HepG2 (cell line): ENCODE measurements around the gene TUBA1A. TPM values are rescaled to one million over a fixed set of nuclear protein-coding genes. Genes with fewer than 3 reads are reported as not detected.

Experiments used
- ATAC-seq: fragments of 200-7000 bp; cut with Tn5 transposase; 3 replicates; pipeline ENCODE4 v1.9.1; 2020; ENCODE audit warnings: mild to moderate bottlenecking, moderate library complexity
- BruUV-seq: library from RNA; stranded (reverse); fragments of 400-500 nt; replicated peaks from 2 replicates; lab custom pipeline; 2021; lab: Mats Ljungman, UMichigan
- CTCF ChIA-PET: fragments of 300-600 bp; formaldehyde crosslinking; extraction: SDS; loops from one replicate; lab custom pipeline; 2021; ENCODE audit warnings: low total read pairs, inconsistent platforms, low intra/inter-chr PET ratio; lab: Yijun Ruan, JAX
- POLR2A ChIA-PET: fragments of 350-600 bp; sonication (Branson Sonifier 250); formaldehyde crosslinking; loops from one replicate; lab custom pipeline; 2020; ENCODE audit warnings: antibody characterized with exemption, inconsistent platforms; lab: Yijun Ruan, JAX
- DNase-seq: peaks from one replicate; pipeline ENCODE4 v3.0.0-alpha.2; 2015; ENCODE audit warnings: low spot score
- FAIRE-seq: peaks from 3 replicates; lab custom pipeline; 2011; peaks lifted over from hg19 to GRCh38; lab: Jason Lieb, UNC
- H2AFZ ChIP-seq: one replicate; pipeline ENCODE4 v1.6.1; 2011; ENCODE audit warnings: low read length, inconsistent platforms
- H3K27ac ChIP-seq: fragments of 300-600 bp; 3 replicates; pipeline ENCODE4 v1.8.0; 2011; ENCODE audit warnings: mixed run types, mild to moderate bottlenecking, mixed read lengths, low read length, inconsistent platforms; ENCODE audit not compliant: insufficient read depth; ENCODE audit errors: extremely low read length
- H3K27me3 ChIP-seq, 2 experiments: fragments of 200-600 bp in 1 of 2; 2 replicates in 1 of 2; 3 replicates in 1 of 2; pipeline versions ENCODE4 v1.6.0 to v1.8.0; 2011; ENCODE audit warnings: low read length in 2 of 2, mild to moderate bottlenecking in 2 of 2, moderate library complexity in 2 of 2, inconsistent platforms in 1 of 2; ENCODE audit not compliant: insufficient read depth in 2 of 2, control insufficient read depth in 1 of 2
- H3K36me3 ChIP-seq, 2 experiments: fragments of 200-600 bp in 1 of 2; replicated peaks in 1 of 2; 2 replicates in 1 of 2; 3 replicates in 1 of 2; pipeline versions ENCODE4 v1.5.1 to v1.8.0; 2011; ENCODE audit warnings: low read length in 2 of 2, inconsistent platforms in 1 of 2; ENCODE audit not compliant: insufficient read depth in 2 of 2, control insufficient read depth in 1 of 2
- H3K4me1 ChIP-seq: 2 replicates; pipeline ENCODE4 v1.5.1; 2012; ENCODE audit warnings: low read length, inconsistent platforms; ENCODE audit not compliant: insufficient read depth
- H3K4me2 ChIP-seq: 2 replicates; pipeline ENCODE4 v1.6.0; 2011; ENCODE audit warnings: low read depth, low read length, inconsistent platforms
- H3K4me3 ChIP-seq, 3 experiments: fragments of 200-600 bp in 1 of 3; sonication (generic), shearing (Covaris generic) in 1 of 3; replicated peaks in 1 of 3; 2 replicates each; pipeline ENCODE4 v1.5.1; 2011 to 2016; ENCODE audit warnings: low read length in 3 of 3, inconsistent platforms in 2 of 3, low read depth in 2 of 3, mild to moderate bottlenecking in 2 of 3, control low read depth in 1 of 3, mixed read lengths in 1 of 3; ENCODE audit not compliant: insufficient read depth in 1 of 3
- H3K79me2 ChIP-seq: one replicate; pipeline ENCODE4 v1.6.1; 2011; ENCODE audit warnings: low read length, inconsistent platforms; ENCODE audit not compliant: insufficient read depth
- H3K9ac ChIP-seq: 2 replicates; pipeline ENCODE4 v1.6.0; 2011; ENCODE audit warnings: mild to moderate bottlenecking, low read depth, low read length, inconsistent platforms; ENCODE audit not compliant: insufficient read depth
- H3K9me3 ChIP-seq: 2 replicates; pipeline ENCODE4 v1.5.1; 2012; ENCODE audit warnings: mild to moderate bottlenecking, low read length
- H4K20me1 ChIP-seq: 2 replicates; pipeline ENCODE4 v1.6.0; 2011; ENCODE audit warnings: inconsistent platforms, mild to moderate bottlenecking, low read length, moderate library complexity; ENCODE audit not compliant: insufficient read depth
- CBFB ChIP-seq: sonication (generic); formaldehyde crosslinking; IDR thresholded peaks from 2 replicates; pipeline ENCODE4 v1.4.0; 2020; ENCODE audit warnings: missing genetic modification reagents
- FOSL1 ChIP-seq: sonication (generic); formaldehyde crosslinking; IDR thresholded peaks from 2 replicates; pipeline ENCODE4 v1.9.0; 2021; ENCODE audit warnings: missing genetic modification reagents, borderline replicate concordance
- FOXO4 ChIP-seq: sonication (generic); formaldehyde crosslinking; conservative IDR thresholded peaks from 2 replicates; pipeline ENCODE4 v1.8.1; 2023; ENCODE audit warnings: missing genetic modification reagents
- GATAD1 ChIP-seq: IDR thresholded peaks from 2 replicates; pipeline ENCODE4 v1.6.1; 2016; ENCODE audit warnings: missing genetic modification reagents, missing compliant biosample characterization
- MAZ ChIP-seq, 2 experiments: sonication (generic) in 1 of 2; formaldehyde crosslinking in 1 of 2; IDR thresholded peaks; 2 replicates each; pipeline versions ENCODE4 v1.5.0 to v1.6.1; 2012 to 2020; ENCODE audit warnings: low read depth in 2 of 2, mild to moderate bottlenecking in 2 of 2, borderline replicate concordance in 1 of 2, improper control_type of control experiment in 1 of 2, low read length in 1 of 2, missing genetic modification reagents in 1 of 2, moderate library complexity in 1 of 2
- RBM39 ChIP-seq: fragments of 200-400 bp; formaldehyde crosslinking; IDR thresholded peaks from one replicate; pipeline ENCODE4 v1.6.1; 2018; ENCODE audit warnings: antibody characterized with exemption, mild to moderate bottlenecking, low read depth, low read length; ENCODE audit not compliant: poor library complexity, severe bottlenecking
- SNAPC4 ChIP-seq: sonication (generic); formaldehyde crosslinking; IDR thresholded peaks from 2 replicates; pipeline ENCODE4 v1.4.0; 2020; ENCODE audit warnings: mild to moderate bottlenecking, missing genetic modification reagents
- ZBTB3 ChIP-seq: sonication (generic); formaldehyde crosslinking; IDR thresholded peaks from 2 replicates; pipeline ENCODE4 v1.4.0; 2020; ENCODE audit warnings: low read depth, mild to moderate bottlenecking, moderate library complexity, missing genetic modification reagents, borderline replicate concordance
- ZFP36 ChIP-seq: fragments of 150-350 bp; IDR thresholded peaks from 2 replicates; pipeline ENCODE4 v1.6.1; 2018; ENCODE audit warnings: borderline replicate concordance, low read length, low read depth; ENCODE audit not compliant: partially characterized antibody
- ZNF512 ChIP-seq: sonication (generic); formaldehyde crosslinking; IDR thresholded peaks from 2 replicates; pipeline ENCODE4 v1.4.0; 2020; ENCODE audit warnings: mild to moderate bottlenecking, missing genetic modification reagents
- ZNF629 ChIP-seq: sonication (generic); formaldehyde crosslinking; conservative IDR thresholded peaks from 2 replicates; pipeline ENCODE4 v1.5.0; 2020; ENCODE audit warnings: missing genetic modification reagents
- ZNF672 ChIP-seq: sonication (generic); formaldehyde crosslinking; IDR thresholded peaks from 2 replicates; pipeline ENCODE4 v1.8.1; 2022; ENCODE audit warnings: missing genetic modification reagents
- WGBS: methylation state at CpG from one replicate; pipeline ENCODE4 v1.1.6; 2017; ENCODE audit warnings: low lambda C conversion rate; 5-methylcytosine and 5-hydroxymethylcytosine counted together
- in situ Hi-C: cut with HindIII; loops from 2 replicates; pipeline ENCODE4 v1.10.0; 2017; ENCODE audit warnings: low pct_unique_long_range_greater_than_20kb; ENCODE audit not compliant: extremely low pct_ligation_motif_present
- intact Hi-C: fragments of 100-400 bp; cut with micrococcal nuclease; formaldehyde crosslinking; loops from one replicate; pipeline ENCODE4 v1.10.0; 2022; ENCODE audit not compliant: unreplicated experiment
- polyA plus RNA-seq, 8 experiments: library from polyadenylated mRNA; depleted of rRNA in 3 of 8; stranded (reverse) in 7 of 8; unstranded in 1 of 8; fragments of >200 nt; fragmentation: Illumina TruSeq in 4 of 8; extraction: Trizol in 4 of 8; gene quantifications; 2 replicates each; pipeline versions ENCODE4 v1.2.1 to v1.2.3, GENCODE V29; 2011 to 2016; ENCODE audit warnings: low read depth in 4 of 8, missing spikeins in 1 of 8, mixed read lengths in 1 of 8; ENCODE audit not compliant: insufficient read depth in 1 of 8
- total RNA-seq, 5 experiments: library from RNA; depleted of rRNA; stranded (reverse); fragments of >200 nt; fragmentation: Illumina TruSeq; extraction: Trizol; gene quantifications; 2 replicates each; pipeline ENCODE4 v1.2.3, GENCODE V29; 2016; ENCODE audit warnings: low read depth in 1 of 5

TUBA1A gene
- total and polyA plus RNA-seq, 2 of the 13 experiments (the other 11 are each of a cell fraction or from before 2014, with no cell fraction given): 20.7 to 24.8 TPM

GRCh38 chr12:49236423-49236822, 47.5 kb upstream of the TUBA1A start (continued):
- TF ChIP-seq SNAPC4 (CRISPR knock-in tag) (no peak), FOSL1 (no peak), MAZ (IDR thresholded peaks at IDR 0.05; ENCODE audit: borderline replicate concordance, low read depth, low read length) (no peak), MAZ (CRISPR knock-in tag; IDR thresholded peaks at IDR 0.05; ENCODE audit: low read depth) (no peak)

- intact Hi-C loops (loop anchor here (2.0 kb wide), 1 partner anchor 31 kb away; the partner anchor contains the start of gene TUBA1C), in situ Hi-C loops (no loop called here)
- H3K27ac ChIP-seq: no peak overlapping the region
- BruUV-seq: no TSS peak
- CTCF ChIA-PET: interaction anchor here (0.8 kb wide), 1 partner anchor 171 kb away, joined by 3 read pairs; no protein-coding TSS in a partner anchor
- H3K4me3 ChIP-seq: peak overlapping the region in 1 of 3 experiments; percentile 68; a peak in 2 of 6 replicates
- H3K79me2 ChIP-seq: no peaks in the 10 kb centered on the region
- peak overlapping the region; percentile 75 for H3K4me2 ChIP-seq
- POLR2A ChIA-PET: interaction anchor here (0.7 to 1.3 kb wide), 2 partner anchors 31 to 32 kb away, joined by 3 to 5 read pairs; no protein-coding TSS in a partner anchor
- no peaks in the 10 kb centered on the region for H3K9me3 ChIP-seq
- ATAC-seq (no peak), DNase-seq (no peak), FAIRE-seq (no peak)
- no peaks in the 10 kb centered on the region for H3K36me3 ChIP-seq
- no peak overlapping the region; the same call in 1 of the 2 replicates for H3K9ac ChIP-seq
- peaks cover 0 to 4% of the 10 kb centered on the region in 2 experiments; a peak in 2 of 5 replicates for H3K27me3 ChIP-seq
- no peak overlapping the region for H2AFZ ChIP-seq
- H4K20me1 ChIP-seq: no peaks in the 10 kb centered on the region
- 86% methylated on average over 16 of the region's 19 CpGs for WGBS
- peaks cover 27% of the 10 kb centered on the region for H3K4me1 ChIP-seq
- TF ChIP-seq GATAD1: no peak
- TF ChIP-seq ZNF672 (CRISPR knock-in tag): no peak
- TF ChIP-seq CBFB: no peak
- no peak for TF ChIP-seq ZBTB3 (CRISPR knock-in tag)
- no peak for TF ChIP-seq ZFP36
- no peak for TF ChIP-seq ZNF512
- 0 out of 2 replicates have a peak, but pooled peaks have one; percentile 81 for TF ChIP-seq FOXO4 (CRISPR knock-in tag)
- TF ChIP-seq ZNF629 (CRISPR knock-in tag): no peak
- no peak for TF ChIP-seq RBM39
Measured at GRCh38 chr12:49233842-49234526, 45.1 kb upstream of the TUBA1A start.
